NCI-H345 treated with DMSO at 0.1 percent for 48 hours (cell line): ENCODE results near the gene C1orf116.
A peak's percentile ranks its signal among the peaks of the same experiment; 100 is the strongest.

Experiments used
- DNase-seq: peaks from one replicate; lab custom pipeline; 2025; ENCODE audit not compliant: unreplicated experiment; lab: John Stamatoyannopoulos, UW

Gene C1orf116

GRCh38 chr1:207000651-207001291 is 31.8 kb downstream of the C1orf116 start:
- DNase-seq, result no peak

GRCh38 chr1:206998816-206999215 is 33.7 kb downstream of the C1orf116 start:
- DNase-seq, result no peak

GRCh38 chr1:206992790-206993189 is 39.8 kb downstream of the C1orf116 start:
- no peak for DNase-seq

GRCh38 chr1:206987873-206988272 is 44.7 kb downstream of the C1orf116 start:
- no peak for DNase-seq

- no peak for DNase-seq
Measured at GRCh38 chr1:206986885-206987284, 45.7 kb downstream of the C1orf116 start.

- no peak for DNase-seq
Measured at GRCh38 chr1:206986402-206986801, 46.2 kb downstream of the C1orf116 start.

DNA sequence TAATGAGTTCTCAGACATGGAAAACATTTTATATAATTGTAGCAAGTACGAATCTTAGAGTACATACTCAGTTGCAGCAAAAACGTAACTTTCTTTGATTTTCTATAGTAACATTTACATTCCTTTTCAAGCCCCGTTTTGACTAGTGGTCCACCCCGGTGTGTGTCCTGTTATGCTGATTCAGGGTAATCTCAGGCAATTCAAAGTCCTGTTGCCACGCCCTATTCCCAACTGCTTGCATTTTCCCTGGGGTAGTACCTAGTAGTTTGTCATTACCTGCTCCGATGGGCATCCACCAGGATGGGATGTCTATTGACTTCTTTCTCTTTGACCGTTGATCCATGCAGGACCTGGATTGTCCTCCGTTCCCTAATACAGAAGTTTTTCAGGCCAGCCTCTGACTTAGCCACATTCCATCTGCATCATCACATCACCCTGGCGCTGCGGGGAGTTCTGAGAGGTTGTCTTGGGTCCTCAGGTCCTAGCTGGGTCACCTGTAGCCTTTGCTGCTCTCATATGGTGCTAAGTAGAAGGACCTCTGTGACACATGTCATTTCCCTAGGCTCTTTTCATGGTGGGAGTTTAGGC is 47.3 kb downstream of the C1orf116 start:
- no peak for DNase-seq

DNA sequence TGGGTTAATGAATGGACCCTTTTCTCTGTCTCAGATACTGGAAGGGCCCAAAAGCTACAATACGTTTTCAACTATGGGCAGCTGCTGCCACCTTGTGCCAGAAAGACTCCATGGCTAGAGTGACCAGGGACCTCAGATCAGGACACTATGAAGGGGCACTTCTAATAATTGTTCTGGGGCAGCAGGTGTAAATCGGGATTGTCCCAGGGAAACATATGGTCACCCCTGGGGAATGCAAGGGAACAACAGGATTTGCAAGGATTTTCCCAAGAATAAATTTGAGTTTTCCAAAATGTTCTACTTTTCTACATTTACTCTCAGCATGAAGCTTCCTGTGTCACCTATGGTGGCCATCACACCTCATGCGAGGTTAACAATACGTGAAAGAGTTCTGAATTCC is 50.3 kb downstream of the C1orf116 start:
- DNase-seq, result peak; percentile 12

DNA sequence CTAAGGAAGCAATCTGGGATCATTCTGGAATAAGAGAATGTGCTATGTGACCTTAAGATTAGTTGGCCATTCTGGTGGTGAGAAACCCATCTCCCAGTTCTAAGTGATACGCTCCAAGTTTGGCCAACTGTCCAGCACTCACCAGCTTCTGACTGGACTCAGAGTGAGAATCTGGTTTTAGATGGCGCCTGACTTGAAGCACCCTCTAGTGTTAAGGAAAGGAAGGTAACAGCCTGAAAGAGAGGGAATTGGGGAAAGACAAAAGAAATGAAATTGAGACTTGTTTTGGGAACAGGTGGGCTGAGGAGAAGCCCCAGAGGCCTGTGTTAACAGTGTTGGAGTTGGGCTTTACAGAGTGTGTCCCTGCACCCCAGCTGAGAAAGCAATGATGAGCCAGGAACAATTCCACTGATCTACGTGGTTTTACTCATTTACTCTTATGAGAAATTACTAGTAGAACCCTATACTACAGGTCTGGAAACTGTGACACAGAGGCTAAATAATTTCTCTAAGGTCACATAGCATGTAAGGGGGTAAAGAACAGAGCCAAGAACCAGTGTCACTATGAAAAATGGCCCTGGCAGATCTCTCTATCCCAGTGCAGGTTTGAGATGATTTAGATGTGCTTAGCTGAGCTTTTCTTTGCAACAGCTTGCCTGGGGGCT is 53.0 kb downstream of the C1orf116 start:
- no peak for DNase-seq

DNA sequence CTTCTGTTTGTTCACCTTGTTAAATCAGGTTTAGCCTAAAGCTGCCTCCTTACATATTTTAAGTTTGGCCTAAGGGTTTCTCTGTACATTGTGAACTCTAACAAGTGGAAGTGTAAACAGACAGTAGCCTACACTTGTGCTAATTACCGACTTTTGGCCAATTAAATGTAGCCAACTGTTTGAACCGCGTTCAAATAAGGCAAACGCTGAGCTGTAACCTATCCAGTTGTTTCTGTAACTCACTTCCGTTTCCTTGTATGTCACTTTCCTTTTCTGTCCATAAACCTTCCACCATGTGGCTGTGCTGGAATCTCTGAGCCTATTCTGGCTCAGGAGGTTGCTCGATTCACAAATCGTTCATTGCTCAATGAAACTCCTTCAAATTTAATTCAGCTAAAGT is 54.3 kb downstream of the C1orf116 start:
- no peak for DNase-seq

- DNase-seq, result no peak
Measured at GRCh38 chr1:206975306-206975705, 57.2 kb downstream of the C1orf116 start.

DNA sequence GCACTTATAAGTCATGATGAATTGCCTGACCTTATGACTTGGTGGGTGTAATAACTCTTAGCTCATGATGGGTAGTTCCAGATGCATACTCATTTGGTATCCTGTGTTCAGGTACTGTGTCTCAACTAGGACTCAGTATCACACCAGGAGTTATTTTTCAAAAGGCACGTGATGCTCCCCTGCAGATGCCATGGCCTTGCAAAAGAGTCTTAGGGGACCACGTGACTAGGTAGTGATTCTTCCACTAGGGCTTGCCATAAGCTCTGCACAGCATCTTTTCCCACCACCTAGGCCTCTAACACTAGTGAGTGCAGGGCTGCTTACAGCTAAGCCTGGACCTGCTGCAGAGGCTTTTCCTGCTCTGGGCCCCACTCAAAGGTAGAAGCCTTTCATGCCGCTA is 58.4 kb downstream of the C1orf116 start:
- DNase-seq, result no peak

- DNase-seq, result no peak
Measured at GRCh38 chr1:206972728-206973127, 59.8 kb downstream of the C1orf116 start.

GRCh38 chr1:206971029-206971655 is 61.4 kb downstream of the C1orf116 start:
- no peak for DNase-seq

DNA sequence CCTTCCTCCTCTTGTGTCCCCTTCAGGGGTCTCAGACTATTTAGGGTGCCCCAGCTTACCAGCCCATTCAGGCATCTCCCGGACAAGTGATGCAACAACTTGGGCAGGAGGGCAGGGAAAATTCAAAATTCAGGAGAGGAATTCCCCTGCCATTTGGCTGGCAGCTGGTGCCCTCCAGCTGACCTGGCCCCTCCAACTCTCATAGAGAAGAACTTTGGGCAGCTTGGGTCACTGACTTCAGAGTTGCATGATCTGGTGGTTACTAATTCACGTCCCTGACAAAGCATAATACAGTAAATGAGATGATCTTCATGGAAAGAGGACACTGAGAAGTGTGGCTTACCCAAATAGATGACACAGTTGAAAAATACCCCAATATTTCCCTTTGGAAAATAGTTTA is 62.1 kb downstream of the C1orf116 start, which contains the start of gene FCAMR:
TSS of gene FCAMR (minus strand) at position 15 of the 400 bp plus-strand sequence. CDS start 335 bp downstream, outside the sequence.
- no peak for DNase-seq

DNA sequence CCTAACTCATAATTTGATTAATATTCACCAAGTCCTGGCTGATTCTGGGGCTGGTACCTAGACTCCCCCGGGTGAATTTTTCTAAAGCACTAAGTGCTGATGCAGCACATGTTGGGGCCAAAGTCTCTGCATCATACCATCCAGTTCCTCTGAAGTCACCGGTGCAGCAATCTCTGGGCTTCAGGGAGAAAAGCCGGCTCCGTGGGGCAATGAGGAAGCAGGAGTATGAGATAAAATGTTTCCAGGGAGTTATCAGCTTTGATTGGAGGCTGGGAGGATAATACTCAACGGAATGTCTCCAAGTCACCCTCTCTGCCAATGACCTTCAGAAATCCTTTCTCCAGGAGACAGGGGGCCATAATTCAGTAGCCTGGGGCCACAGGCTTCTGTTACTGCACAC is 63.5 kb downstream of the C1orf116 start:
- no peak for DNase-seq
